GM21786 (cell line): ENCODE measurements around the gene FKRP.
"Not testable (repeated sequence)": the region's sequence is repeated elsewhere in the genome, so short reads cannot be mapped to it uniquely, and the experiment has no call there.

Experiments
- ATAC-seq: cut with Tn5 transposase; IDR thresholded peaks from one replicate; pipeline ENCODE4 v1.9.1; 2021; ENCODE audit not compliant: unreplicated experiment

Gene FKRP

DNA sequence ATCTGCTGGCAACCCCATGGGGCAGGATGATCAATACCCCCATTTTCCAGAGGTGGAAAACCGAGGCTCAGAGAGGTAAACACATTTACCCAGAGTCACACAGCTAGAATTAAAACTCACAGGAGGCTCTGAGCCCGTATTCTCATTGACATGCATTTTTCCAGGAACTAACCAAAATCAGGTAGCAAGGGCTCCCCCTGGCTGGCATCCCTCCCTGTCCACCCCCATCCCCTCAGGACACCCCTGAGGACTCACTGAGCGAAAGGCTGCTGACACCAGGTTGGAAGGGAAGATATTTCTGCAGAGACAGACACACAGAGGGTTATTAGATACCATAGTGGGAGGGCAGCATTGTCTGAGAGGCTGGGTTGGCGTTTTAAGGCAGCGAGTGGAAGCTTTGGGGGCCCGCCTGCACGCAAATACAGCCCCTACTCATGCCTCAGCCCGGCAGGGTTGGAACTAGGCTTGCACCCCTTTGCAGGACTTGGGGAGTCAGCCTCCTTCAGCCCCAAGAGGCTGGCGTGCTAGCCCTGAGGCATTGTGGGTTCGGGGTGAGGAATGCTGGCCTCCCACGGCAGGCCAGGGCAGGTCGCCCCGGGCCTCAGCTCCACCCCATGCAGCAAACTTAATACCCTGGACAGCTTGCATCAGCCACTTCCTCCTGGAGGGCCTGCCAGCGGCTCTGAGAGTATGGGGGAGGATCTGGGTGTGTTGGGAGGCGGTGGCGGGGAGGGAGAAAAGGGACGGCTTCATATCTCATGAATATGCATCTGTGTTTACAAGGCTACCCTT is 38.6 kb downstream of the FKRP start:
- peak; percentile 33 for ATAC-seq

- no peak for ATAC-seq
Measured at GRCh38 chr19:46785054-46785979, 39.5 kb downstream of the FKRP start.

GRCh38 chr19:46785980-46786235 is 40.1 kb downstream of the FKRP start:
- ATAC-seq: no peak

GRCh38 chr19:46786236-46787039 is 40.6 kb downstream of the FKRP start:
- no peak for ATAC-seq

DNA sequence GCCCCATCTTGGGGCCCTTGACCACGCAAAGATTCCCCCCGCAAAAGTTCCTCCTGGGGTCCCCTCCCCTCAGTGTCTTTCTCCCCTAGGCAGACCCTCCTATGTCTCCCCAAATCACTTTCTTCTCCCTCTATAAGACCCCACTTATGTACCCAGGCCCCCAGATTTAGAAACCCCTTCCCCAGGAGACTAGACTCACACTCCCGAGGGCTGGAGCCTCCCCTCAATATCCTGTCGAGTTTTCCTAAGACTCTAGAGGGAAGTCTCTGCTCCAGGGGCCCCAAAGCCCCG is 41.1 kb downstream of the FKRP start:
- ATAC-seq: no peak

DNA sequence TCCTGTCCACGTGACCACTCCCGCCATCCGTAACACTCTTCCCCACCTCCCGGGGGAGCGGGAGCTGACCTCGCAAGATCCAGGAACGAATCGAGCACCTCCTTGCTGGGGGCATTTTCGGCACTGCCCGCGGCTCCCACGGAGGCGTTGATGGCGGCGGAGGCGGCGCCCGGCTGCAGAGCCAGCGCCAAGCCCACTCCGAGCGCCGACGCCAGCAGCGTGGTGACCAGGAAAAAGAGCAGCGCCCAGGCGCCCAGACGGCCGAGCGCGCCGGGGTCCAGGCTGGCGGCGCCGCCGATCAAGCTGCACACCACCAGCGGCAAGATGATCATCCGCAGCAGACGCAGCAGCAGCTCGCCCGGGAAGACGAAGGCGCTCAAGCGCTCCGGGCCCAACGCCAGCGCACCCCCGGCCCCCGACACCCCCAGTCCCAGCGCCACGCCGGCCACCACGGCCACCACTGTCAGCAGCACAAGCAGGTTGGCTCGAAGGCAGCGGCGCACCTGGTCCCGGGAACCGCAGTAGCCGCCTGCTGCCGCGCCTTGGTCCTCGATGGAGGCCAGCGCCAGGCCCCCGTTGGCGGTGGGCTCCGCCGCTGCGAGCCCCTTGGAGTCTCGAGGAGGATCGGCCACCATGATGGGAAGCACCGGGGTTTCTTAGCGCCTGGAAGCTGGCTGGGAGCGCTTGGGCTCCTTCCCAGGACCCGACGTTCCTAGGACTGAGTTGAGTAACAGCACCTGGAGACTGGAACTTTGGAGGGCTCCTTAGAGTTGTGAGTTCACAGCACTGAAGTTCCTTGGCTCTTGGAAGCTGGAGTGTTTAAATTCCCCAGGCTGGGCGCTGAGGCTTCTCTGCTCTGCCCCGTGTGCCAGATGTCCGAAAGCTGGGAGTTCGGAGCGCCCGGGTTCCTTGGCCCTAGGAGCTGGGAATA is 41.7 kb downstream of the FKRP start:
- no peak for ATAC-seq

DNA sequence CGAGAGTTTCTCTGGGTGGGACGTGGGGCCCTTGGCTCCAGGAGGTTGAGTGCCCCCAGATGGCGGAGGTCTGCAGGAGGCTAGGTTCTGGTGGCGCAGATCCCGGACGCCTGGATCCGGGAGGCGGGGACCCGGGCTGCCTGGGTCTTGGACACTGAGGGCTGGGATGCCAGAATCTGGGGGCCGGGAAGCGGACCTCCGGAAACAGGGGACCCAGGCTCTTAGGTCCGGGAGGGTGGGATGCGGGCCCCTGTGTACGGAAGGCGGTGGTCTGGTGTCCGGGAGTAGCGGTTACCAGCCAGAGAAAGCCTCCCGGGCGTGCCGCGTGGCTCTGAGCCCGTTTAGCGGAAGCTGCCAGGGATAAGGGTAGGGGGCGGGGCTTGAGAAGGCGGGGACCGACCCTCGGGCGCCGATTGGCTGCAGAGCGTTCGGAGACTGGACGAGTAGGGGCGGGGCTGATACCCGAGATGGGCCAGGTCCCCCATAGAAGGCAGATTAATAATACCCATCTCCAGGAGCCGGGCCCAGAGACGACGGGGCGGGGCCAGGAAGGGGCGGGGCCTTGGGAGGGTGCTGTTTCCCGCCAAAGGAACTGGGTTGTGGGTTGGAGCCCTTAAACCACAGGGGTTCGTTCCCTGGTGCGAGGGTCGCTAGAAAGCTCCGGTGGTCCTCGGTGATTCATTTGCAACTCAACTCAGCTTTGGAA is 42.6 kb downstream of the FKRP start, which contains the start of gene SLC1A5:
SLC1A5 (minus strand) TSS at position 333 of the 706 bp plus-strand sequence. CDS start 629 bp downstream, outside the sequence.
- ATAC-seq: peak; percentile 58

DNA sequence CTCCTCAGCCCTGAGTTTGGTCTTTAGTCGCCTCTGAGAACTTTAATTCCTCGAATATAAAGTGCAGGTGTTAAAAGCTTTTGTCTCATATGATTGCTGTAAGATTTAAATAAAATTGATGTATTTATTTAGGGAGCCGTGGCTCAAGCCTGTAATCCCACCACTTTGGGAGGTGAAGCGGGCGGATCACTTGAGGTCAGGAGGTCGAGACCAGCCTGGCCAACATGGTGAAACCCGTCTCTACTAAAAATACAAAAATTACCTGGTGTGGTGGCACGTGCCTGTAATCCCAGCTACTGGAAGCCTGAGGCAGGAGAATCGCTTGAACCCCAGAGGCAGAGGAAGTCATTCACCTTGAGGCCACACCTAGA is 43.1 kb downstream of the FKRP start:
- ATAC-seq: no peak

- no peak for ATAC-seq
Measured at GRCh38 chr19:46789371-46789770, 43.5 kb downstream of the FKRP start.

DNA sequence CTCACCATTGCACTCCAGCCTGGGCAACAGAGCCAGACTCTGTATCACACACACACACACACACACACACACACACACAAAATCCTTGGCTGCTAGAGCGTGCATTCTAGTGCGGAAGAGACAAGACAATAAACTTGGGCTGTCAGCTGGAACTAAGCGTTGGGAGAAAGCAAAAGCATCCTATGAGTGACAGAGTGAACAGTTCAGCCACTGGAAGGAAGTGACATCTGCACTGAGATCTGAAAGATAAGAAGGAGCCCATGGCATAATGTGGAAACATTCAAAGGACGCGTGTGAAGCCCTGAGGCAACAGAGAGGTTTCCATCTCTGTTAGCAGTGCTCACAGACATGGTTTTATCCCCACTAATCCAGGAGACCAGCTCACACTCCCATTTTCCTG is 46.1 kb downstream of the FKRP start:
- no peak for ATAC-seq

DNA sequence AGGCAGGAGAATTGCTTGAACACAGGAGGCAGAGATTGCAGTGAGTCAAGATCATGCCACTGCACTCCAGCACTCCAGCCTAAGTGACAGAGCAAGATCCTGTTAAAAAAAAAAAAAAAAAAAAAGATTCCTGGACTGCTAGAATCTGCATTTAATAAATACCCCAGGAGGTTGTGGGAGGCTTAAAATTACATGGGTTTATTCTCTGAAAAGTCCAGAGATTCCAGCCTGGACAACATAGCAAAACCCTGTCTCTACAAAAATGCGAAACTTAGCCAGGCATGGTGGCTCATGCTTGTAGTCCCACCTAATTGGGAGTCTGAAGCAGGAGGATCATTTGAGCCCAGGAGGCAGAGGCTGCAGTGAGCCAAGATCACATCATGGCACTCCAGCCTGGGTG is 52.0 kb downstream of the FKRP start:
- no peak for ATAC-seq

GRCh38 chr19:46798713-46799112 is 52.9 kb downstream of the FKRP start:
- no peak for ATAC-seq

GRCh38 chr19:46802152-46802551 is 56.3 kb downstream of the FKRP start:
- ATAC-seq: no peak

DNA sequence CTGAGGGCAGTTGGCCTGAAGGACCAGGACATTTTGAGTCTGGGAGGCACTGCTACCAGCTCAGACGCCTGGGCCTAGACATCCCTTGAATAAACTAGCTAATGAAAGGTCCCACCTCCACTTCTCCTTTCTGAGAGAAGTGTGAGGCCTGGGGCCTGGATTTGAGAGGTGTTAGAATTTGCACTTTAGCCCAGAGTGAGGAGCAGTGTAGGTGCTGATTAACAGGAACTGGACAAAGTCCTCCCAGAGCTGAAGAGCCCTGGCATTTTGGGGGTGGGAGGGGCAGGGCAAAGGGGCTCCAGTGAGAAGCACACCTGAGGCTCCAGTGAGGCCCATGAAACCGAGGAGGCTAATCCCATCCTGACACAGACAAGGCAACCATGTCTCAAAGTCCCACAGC is 57.7 kb downstream of the FKRP start:
- no peak for ATAC-seq

- ATAC-seq: not testable (repeated sequence)
Measured at GRCh38 chr19:46804432-46804831, 58.6 kb downstream of the FKRP start.

- no peak for ATAC-seq
Measured at GRCh38 chr19:46806656-46807055, 60.8 kb downstream of the FKRP start.
